GM19463 (cell line): ENCODE measurements around the gene GAK.
A peak's percentile ranks its signal among the peaks of the same experiment; 100 is the strongest.
"Not testable (repeated sequence)": the region's sequence is repeated elsewhere in the genome, so short reads cannot be mapped to it uniquely, and the experiment has no call there.

ENCODE experiments used
- ATAC-seq: cut with Tn5 transposase; IDR thresholded peaks from one replicate; pipeline ENCODE4 v1.9.1; 2021; ENCODE audit warnings: mild to moderate bottlenecking, moderate library complexity; ENCODE audit not compliant: unreplicated experiment

Gene GAK

DNA sequence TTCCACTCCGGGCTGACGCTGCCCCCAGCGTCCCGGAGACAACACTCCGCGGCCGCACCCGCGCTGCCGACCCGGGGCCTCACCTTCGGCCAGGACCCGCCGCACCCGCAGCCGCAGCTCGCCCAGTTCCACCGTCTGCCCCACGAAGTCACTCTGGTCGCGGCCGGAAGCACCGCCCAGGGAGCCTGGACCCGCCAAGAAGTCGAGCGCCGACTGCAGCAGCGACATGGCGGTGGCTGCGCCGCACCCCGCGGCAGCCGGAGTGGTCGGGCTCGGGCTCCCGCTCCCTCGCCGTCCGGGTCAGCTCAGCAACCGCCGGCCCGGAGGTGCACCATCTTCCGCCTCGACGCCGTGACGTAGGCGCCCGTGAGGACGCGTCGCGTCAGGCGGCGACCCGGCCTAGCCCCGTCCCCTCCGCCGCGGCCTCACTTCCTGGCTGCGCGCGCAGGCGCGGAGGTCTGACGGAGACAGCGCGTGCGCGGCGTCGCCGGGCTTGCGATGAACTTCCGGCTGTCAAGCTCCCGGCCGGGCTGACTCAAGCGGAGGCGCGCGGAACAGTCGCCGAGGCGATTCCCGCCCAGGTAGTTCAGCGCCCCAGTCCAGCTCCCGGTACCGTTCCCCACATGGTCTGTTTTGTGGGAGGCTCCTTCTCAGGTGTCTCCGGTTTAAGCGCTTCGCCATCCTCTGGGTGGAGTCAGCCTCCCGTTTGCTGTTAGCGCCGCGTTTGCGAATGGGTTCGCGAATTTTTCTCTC lies at the start of gene GAK, which contains the start of gene TMEM175:
Gene GAK (minus strand): TSS at position 357 of the 753 bp plus-strand sequence. CDS start 129 bp downstream, at position 228.
Gene TMEM175 (plus strand): TSS at position 501 of the 753 bp plus-strand sequence. CDS start 15,280 bp downstream, outside the sequence.
- ATAC-seq = peak; percentile 86

DNA sequence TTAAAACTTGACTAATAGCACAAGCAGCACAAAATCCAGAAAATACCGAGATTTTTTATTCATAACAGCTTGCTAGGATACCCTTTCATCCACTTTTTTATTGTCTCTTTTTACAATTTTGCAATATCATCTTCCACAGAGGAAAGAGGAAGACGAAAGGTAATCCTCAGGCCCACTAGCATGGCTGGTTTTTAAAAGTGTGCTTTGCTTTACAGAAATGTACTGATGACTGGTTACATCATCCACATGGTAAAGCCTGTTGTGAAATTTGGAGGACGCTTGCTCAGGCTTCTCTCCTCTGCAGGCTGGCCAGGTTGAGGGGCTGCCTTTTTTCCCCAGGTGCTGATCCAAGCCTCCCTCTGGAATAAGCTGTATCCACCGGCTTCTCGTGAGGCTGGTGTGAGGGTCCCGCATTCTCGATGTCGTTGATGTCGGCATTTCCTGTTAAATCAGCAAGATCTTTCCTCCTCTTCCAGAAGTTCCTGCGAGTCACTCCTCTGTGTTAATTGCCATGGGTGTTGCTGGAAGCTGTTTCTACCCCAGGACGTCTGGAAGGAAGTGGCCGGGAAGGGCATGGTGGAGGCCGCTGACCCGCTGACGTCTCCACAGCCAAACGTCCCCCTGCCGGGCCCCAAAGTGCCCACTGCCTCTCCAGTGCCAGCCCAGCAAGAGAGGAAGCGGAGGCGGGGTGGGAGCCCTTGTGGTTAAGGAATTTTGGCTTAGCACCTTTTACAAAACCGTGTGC lies 47.0 kb upstream of the GAK start:
- no peak for ATAC-seq

DNA sequence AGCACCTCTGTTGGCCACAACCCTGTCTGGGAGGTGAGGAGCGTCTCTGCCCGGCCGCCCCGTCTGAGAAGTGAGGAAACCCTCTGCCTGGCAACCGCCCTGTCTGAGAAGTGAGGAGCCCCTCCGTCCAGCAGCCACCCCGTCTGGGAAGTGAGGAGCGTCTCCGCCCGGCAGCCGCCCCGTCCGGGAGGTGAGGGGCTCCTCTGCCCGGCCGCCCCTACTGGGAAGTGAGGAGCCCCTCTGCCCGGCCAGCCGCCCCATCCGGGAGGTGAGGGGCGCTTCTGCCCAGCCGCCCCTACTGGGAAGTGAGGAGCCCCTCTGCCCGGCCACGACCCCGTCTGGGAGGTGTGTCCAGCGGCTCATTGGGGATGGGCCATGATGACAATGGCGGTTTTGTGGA lies 43.9 kb upstream of the GAK start:
- not testable (repeated sequence) for ATAC-seq

DNA sequence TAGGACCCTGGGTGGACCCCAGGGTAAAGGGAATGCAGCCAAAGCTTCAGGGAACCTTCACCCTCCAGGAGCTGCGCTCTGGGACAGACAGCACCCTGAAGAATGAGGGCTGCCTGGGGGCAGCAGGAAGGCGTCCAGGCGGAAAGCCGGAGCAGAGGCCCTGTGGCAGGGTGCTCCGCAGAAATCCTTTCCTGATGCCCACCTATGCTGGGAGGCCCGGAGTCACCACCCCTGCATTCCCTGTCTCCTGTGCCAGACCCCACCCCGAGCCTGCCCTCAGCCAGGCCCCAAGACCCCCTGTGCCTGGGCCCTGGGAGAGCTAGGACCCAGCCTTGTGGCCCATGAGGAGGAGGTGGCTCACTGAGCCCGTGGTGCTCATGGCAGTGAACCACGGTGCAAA lies 42.6 kb upstream of the GAK start:
- no peak for ATAC-seq

DNA sequence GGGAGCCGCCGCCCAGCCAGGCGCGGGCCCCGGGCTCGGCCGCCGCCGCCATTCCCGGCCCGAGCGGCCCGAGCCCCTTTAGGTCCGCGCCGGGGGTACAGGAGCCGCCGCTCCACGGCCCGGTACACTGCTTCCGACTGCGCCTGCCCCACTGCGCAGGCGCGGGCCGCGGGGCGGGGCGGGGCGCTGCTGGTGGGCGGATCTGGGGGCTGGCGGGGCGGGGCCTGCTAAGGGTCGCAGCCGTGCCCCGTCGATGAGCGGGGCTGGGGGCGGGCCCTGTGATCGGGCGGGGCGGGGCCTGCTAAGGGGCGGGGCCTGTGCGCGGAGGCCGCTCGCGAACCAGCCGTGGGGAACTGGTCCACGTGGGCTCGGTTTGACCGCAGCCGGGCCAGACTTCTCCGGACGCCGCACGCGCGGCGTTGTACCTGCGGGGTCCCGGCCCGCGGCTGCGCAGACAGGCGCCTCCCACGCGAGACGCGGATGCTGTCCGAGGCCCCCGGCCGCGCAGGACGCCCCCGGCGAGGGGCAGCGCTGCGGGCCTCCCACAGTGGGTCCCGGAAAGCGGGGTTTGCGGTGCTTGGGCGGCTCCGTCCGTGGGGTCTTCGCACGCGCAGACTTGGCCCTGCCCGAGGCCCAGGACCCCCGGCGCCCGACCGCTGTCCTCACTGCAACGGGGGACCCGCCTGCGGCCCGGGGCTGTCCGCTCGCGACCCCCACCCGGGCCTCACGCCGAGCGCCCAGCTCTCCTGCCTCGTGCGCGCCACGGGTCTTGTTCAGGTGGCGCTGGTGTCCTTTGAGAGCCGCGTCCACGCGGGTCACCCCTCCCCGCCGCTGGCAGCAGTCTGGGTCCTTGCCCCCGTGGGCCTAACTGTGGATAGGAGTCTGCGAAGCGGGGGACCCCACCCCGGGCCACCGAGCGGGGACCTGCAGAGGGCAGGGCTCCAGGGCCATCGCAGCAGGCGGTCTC lies 41.6 kb upstream of the GAK start, which contains the start of gene DGKQ:
Gene DGKQ (minus strand): TSS at position 139 of the 967 bp plus-strand sequence. CDS start 87 bp downstream, at position 52.
- peak; percentile 88 for ATAC-seq

DNA sequence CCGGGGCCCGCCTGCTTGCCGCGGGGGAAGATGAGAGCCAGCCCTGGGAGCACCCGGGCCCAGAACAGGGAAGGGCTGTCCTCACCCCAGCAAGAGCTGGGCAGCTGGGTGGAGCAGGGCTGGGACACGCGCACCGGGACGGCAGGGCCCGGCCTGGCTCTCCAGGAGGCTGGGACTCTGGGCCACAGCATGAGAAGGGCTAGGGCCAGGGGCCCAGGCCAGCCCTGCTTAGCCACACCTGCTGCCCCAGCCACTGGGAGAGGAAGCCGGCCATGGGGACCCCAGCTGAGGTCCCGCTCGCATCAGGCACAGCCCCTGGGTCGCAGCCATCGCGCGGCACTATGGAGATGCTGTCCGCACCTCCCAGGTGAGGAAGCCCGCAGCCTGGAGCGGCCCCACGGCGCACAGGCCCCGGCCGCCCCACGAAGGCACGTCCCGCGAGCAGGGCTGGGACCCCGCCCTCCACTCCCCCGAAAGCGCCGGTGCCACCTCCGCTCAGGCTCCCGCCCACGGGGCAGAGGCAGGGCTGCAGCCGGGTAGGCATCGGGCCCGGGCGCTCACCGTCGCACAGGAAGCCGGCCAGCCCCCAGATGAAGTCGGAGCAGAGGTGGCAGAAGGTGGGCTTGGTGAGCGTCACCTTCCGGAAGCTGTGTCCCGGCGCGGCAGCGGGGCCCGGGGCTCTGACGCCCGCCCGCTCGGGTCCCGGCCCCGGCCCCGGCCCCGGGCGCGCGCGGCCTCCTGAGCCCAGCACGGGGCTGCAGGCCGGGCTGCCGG lies 40.7 kb upstream of the GAK start:
- ATAC-seq = peak; percentile 39

DNA sequence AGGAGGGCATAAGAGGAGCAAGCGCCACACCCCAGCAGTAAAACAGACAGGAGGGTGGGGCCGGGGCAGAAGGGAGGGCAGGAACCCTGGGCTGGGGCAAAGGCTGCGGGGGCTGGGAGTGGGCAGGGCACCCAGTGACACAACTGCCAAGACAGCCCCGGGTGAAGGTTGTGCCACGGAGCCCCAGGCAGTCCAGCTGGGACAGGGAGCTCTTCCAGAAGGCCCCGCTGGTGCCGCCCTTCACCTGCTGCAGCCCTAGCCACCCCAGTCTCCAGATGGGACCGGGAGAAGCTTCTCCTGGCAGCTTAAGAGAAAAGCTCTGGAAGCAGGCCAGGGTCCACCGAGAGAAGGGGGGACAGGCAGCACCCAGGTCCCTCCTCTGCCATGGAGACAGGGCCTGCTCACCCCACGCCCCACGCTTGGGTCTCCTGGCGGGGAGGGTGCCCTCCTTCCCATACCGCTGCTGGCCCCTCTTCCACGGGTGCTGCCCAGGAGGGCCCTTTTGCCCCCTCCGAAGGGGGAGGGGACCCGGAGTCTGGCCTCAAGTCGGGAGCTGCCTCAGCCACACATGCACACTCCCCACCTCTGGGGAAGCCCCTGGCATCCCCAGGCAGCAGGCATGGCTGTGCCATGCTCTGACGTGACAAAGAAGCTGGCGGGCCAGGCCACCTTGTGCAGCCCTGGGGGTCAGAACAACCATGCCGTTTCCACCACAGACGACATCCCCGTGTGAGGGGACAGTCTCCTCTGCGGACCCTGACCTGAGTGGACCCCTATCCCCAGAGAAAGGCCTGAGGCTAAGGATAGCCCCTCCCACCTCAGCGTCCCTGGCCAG lies 39.8 kb upstream of the GAK start:
- ATAC-seq = no peak

DNA sequence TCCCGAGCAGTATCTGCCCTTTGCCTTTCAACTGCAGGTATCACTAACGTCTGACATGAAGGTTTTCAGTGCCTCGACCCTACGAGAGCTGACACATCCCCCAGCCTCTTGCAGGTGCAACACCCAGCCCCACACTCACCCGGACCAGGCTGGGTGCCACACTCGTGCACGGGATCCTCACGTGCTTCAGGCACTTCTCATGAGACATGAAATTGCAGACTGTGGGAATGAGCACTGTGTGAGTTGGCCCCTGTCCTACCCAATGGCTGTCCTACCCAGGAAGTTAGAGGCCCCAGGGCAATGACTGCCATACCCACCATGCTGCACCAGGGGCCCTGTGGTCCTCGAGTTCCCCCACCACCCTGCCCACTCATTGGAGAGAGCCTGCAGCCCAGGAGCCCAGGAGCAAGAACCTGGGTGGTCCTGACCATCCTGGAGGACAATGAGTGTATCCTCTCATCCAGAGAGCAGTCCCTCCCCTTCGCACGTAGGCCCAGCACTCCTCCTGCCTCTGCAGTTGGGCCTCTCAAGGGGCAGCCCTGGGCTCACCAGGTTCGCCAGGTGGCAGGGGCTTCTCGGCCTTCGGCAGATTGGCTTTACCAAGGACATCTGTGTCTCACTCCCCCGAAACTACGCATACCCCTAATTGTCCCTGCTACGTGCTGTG lies 38.9 kb upstream of the GAK start:
- no peak for ATAC-seq

DNA sequence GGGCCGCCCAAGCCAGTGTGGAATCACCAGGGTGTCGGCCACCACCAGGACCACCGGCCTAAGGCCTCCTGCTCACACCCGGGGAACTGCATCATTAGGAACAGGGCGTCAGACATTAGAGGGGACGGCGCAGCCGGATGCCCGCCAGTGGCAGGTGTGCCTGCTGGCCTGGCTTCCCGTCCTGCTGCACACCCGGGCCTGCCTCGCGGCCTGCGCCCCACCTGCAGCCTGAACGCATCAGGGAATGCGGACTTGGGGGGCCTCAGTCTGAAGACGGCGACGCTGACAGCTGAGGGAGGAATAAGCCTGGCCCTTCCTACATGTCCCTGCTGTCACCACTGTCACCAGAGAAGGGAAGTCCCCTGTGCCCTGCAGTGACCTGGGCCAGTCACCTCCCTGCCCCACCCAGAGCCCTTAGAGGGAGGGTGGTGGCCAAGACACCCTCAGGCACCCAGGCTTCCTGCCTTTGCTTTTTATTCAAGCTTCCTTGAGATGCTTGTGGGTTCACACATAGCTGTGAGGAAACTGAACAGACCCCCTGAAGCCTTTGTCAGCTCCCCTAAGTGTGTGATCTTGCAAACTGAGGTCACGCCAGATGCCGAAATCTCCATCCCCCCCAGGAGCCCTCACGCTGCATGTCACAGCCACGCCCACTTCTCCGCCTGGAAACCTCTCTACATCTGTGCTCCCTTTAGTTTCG lies 38.1 kb upstream of the GAK start:
- no peak for ATAC-seq

DNA sequence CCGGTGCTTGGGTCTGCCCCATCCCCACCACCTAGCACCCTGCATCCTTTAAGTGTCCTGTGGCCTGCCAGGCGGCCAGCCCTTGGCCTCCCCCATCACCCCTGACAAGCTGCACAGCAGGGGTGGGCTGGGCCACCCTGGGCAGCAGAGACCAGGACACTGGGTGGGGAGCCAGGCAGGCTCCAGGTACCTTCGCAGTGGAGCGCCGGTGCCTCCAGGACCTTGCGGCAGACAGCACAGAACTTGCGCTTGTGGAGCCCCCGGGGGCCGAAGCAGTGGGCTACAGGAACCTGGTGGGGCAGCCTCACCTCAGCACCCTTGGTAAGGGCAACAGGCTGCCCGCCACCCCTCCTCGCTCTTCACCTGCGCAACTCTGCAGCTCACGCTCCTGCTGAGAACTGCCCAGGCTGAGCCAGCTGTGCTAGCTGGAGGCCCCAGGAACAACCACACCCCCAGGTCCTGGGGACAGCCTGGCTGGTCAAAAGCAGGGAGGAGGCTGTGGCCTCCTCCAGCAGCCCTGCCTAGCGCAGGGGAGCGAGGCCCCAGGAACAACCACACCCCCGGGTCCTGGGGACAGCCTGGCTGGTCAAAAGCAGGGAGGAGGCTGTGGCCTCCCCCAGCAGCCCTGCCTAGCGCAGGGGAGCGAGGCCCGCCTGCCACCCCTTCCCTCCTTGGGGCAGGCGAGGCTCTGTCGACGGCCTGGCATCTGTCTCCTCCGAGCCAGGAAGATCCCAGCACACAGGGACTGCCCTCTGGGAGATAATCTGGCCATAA lies 36.7 kb upstream of the GAK start:
- ATAC-seq = no peak

DNA sequence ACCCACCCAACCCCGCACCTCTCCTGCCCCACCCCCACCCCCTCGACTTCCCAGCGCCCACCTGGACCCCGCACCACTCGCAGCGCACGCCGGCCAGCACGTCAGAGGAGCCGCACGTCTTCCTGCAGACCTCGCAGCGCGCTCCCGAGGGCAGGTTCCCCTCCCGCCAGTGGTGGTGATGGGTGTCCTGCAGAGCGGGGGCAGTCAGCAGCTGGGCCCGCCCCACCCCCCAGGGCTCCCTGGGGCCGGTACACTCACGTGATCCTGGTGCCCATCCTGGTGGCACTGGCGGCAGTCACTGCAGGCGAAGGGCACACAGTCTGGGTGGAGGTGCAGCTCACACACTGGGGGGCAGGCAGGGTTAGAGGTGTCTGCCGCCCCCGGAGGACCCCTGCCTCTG lies 36.1 kb upstream of the GAK start:
- no peak for ATAC-seq

DNA sequence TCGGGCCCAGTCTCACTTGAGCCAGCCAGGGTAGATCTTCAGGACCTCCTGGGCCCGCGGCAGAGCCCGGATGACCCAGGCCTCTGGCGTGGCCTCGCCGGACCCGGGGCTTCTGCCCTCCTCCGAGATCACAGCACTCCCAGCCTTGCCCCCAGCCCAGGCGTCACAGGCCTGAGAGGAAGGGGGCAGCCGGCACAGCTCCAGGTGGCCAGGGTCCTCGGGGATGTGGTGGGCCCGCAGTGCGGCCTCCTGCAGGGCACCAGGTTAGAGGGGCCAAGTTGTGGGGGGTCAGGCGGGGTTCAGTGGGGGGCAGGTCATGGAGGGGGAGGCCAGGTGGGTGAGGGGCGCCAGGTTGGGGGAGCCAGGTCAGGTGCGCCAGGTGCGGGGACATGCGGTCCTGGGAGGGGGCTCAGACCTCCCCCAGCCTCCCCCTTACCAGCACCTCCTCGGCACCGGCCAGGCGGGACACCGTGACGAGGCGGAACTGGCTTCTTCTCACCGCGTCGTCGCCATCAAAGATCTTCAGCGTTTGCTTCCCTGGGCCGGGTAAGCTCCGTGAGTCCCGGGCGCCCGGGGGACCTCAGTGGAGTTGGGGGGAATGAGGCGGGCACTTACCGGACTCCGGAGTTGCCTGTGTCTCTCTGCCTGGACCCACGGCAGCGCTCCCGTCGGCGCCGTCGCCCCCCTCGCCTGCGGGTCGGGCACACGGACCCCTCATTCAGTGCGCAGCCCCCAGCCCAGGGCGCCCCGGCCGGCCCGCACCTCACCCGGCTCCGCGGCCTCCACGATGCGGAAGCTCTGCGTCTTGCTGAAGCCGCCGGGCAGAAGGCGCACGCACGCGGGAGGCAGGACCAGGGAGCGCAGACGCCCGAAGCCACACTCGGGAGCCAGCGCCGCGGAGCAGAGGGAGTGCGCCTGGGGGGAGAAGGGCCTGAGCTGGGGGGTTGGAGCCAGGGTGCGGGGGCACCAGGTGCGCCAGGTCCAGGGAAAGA lies 35.3 kb upstream of the GAK start:
- no peak for ATAC-seq

DNA sequence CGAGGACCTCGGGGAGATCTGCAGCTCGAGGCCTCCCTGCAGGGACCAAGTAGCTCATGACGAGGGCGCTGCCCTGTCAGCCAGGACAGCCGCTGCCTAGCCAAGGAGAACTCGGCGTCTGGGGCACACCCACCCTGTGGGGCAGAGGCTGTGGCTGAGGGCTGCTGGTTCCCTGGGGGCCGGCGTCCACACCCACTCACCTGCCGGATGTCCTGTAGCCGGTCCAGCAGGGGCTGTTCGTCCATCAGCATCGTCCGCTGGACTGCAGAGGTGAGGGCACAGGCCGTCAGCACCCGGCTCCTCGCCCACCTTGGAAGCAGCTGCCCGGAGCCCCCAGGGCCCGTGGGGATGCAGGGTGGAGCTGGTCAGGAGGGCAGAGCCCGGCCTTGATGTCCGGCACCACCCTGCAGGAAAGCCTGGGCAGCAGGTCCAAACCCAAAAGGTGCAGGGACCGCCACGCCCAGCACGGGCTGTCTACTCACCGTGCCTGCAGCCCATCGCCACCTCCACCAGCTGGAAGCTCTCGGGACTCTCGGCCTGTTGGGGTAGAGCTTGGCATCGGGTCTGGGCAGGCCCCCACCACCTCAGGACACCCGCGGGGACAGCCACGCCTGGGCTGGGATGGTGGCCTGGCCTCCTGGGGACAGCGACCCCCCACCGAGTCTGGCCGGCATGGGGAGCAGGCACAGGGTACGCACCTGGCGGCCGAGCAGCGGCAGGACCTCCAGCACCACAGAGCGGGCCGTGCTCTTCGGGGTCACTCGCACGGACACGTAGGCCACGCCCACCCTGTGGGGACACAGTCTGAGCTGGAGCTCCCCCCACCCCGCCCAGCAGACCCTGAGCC lies 34.4 kb upstream of the GAK start:
- ATAC-seq = no peak

DNA sequence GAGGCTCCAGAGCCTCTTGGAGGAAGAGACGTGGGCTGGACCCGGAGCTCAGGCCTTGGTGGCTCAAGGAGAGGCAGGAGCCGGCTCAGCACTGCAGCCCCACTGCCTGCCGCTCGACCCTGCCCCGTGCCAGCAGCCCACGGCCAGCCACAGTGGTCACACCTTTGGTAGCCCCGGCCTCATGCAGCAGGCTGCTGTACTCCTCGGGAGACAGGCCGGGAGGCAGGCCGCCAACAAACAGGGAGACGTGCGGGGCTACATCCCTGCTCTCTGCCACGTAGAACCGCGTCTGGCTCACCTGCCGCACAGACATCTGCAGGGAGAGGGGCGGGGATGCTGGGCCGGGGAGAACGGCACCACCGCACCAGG lies 33.6 kb upstream of the GAK start:
- no peak for ATAC-seq

DNA sequence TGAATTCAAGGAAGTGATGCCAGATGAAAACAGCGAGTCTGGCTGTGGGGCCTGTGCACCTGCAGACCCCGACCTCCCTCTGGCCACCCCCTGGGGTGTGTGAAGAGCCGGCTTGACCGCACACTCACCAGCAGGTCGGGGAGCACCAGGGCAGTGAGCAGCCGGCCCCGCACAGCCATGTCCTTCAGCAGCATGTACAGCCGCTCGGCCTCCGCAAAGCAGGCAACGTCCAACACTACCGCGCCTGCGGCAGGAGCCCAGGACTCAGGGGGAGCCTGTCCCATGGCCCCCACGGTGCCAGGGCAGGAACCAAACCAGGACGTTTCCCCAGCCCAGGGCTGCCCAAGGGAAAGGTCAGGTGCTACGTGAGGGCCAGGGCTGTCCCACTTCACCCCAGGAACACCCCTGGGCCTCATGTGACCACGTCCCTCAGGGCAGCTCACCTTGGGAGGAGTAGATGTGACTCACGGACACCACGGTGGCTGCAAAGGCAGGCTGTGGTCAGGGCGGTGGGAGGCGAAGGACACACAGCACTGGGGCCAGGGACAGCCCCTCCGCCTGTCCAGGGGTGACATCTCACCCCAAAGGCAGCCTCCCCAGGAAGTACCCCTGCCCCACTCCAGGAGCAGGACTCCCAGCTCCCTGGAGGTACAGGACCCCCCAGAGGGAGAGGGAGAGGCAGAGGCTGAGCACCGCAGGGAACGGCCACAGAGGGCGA lies 33.1 kb upstream of the GAK start:
- ATAC-seq = no peak
